ENCODE measurements around the gene SPATA45. TPM values are rescaled to one million over a fixed set of nuclear protein-coding genes. Genes with fewer than 3 reads are reported as not detected.
A peak's percentile ranks its signal among the peaks of the same experiment; 100 is the strongest.
"Not testable (repeated sequence)": the region's sequence is repeated elsewhere in the genome, so short reads cannot be mapped to it uniquely, and the experiment has no call there.

SPATA45 gene
- total RNA-seq, 3 donors from 2014 or later (not counting 1 experiment from before 2014, with no cell fraction given): 0.80 TPM; not detected in 2

DNA sequence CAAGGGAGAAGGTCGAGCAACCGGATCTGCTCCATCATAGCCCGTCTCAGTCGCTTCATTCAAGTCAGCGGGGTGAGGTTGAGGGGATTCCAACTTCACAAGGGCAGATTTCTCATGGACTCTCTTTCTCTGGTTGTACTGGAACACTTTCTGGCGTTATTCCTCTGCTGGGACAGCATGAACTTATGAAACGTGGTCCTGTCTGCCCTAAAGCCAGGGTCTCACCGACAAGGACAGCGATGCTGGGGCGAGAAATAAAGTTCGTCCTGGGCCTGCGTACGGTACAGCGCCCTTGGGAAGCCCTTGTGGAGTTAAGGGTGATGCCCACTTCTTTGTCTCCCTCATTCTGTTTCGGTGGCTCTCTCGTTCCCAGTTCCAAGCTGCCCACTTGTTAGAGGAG lies 9.3 kb upstream of the SPATA45 start:
- ATAC-seq: no peak
- intact Hi-C loops (cut with micrococcal nuclease): loop anchor here (5.0 kb wide), 1 partner anchor 64 kb away; the partner anchor contains the start of genes NSL1 and TATDN3
- no peaks in the 10 kb centered on the region for H3K36me3 Mint-ChIP-seq
- Histone ChIP-seq H3K4me1 (ENCODE audit: control insufficient read depth, insufficient read depth, low read length) (peaks cover 26% of the 10 kb centered on the region), H3K27me3 (ENCODE audit: control insufficient read depth, insufficient read depth, low read length) (no peaks in the 10 kb centered on the region), H3K4me3 (ENCODE audit: low read length) (no peak overlapping the region), H3K27ac (ENCODE audit: low read length) (no peak overlapping the region), H3K9me3 (ENCODE audit: control insufficient read depth, insufficient read depth, low read length) (no peaks in the 10 kb centered on the region), H3K36me3 (ENCODE audit: control insufficient read depth, insufficient read depth, low read length) (no peaks in the 10 kb centered on the region)
- peak overlapping the region in 1 of 2 donors; percentile 87 for H3K27ac Mint-ChIP-seq
- peak overlapping the region; percentile 95 for H3K4me3 Mint-ChIP-seq
- peaks cover 10 to 26% of the 10 kb centered on the region in 2 donors for H3K4me1 Mint-ChIP-seq
- no peak for TF ChIP-seq CTCF (IDR thresholded peaks at IDR 0.05)
- no peaks in the 10 kb centered on the region for H3K9me3 Mint-ChIP-seq
- no peaks in the 10 kb centered on the region for H3K27me3 Mint-ChIP-seq (ENCODE audit: low read depth in 2 of 2)
- DNase-seq: no peak
- WGBS (ENCODE audit: insufficient coverage): 98% methylated on average over 16 of the region's 16 CpGs

GRCh38 chr1:212853658-212854057 lies 6.2 kb upstream of the SPATA45 start:
- Mint-ChIP-seq H3K27ac (no peak overlapping the region), H3K4me3 (no peak overlapping the region), H3K9me3 (no peaks in the 10 kb centered on the region), H3K27me3 (ENCODE audit: low read depth in 2 of 2) (no peaks in the 10 kb centered on the region), H3K36me3 (no peaks in the 10 kb centered on the region), H3K4me1 (peaks cover 10 to 17% of the 10 kb centered on the region in 2 donors)
- H3K27ac ChIP-seq (ENCODE audit: low read length): no peak overlapping the region
- no peak for DNase-seq
- WGBS (ENCODE audit: insufficient coverage): 99% methylated on average over 3 of the region's 5 CpGs
- TF ChIP-seq CTCF (IDR thresholded peaks at IDR 0.05): no peak
- H3K27me3 ChIP-seq (ENCODE audit: control insufficient read depth, insufficient read depth, low read length): no peaks in the 10 kb centered on the region
- H3K9me3 ChIP-seq (ENCODE audit: control insufficient read depth, insufficient read depth, low read length): no peaks in the 10 kb centered on the region
- H3K36me3 ChIP-seq (ENCODE audit: control insufficient read depth, insufficient read depth, low read length): no peaks in the 10 kb centered on the region
- H3K4me1 ChIP-seq (ENCODE audit: control insufficient read depth, insufficient read depth, low read length): peaks cover 11% of the 10 kb centered on the region
- intact Hi-C loops (cut with micrococcal nuclease): no loop called here
- ATAC-seq: no peak
- no peak overlapping the region for H3K4me3 ChIP-seq (ENCODE audit: low read length)

DNA sequence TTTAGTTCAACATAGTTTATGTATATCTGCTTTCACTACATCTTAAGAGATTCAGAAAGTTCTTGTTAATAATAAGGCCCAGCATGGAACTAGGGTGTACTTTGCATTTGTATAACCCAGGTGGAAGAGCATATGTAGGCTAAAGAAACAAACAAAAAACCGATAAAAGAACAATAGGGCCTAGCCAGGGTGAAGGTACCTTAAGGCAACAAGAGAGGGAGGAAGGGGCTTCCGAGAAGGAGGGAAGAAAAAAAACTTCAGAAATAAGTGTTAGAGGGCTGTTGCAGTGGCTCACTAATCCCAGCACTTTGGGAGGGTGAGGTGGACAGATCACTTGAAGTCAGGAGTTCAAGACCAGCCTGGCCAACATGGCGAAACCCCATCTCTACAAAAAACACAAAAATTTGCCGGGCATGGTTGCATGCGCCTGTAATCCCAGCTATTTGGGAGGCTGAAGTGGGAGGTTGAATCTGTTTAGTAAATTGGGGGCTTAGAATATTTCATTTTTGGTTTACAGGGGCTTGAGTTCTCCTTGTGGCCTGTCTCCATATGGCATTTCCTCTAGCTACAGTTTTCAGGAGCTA lies 4.7 kb upstream of the SPATA45 start:
- no peak for ATAC-seq
- peaks cover 5 to 9% of the 10 kb centered on the region in 2 donors for H3K4me1 Mint-ChIP-seq
- intact Hi-C loops (cut with micrococcal nuclease): no loop called here
- Histone ChIP-seq H3K36me3 (ENCODE audit: control insufficient read depth, insufficient read depth, low read length) (no peaks in the 10 kb centered on the region), H3K9me3 (ENCODE audit: control insufficient read depth, insufficient read depth, low read length) (no peaks in the 10 kb centered on the region), H3K27me3 (ENCODE audit: control insufficient read depth, insufficient read depth, low read length) (no peaks in the 10 kb centered on the region), H3K27ac (ENCODE audit: low read length) (no peak overlapping the region), H3K4me3 (ENCODE audit: low read length) (no peak overlapping the region), H3K4me1 (ENCODE audit: control insufficient read depth, insufficient read depth, low read length) (peaks cover 6% of the 10 kb centered on the region)
- no peaks in the 10 kb centered on the region for H3K27me3 Mint-ChIP-seq (ENCODE audit: low read depth in 2 of 2)
- TF ChIP-seq CTCF (IDR thresholded peaks at IDR 0.05): no peak
- WGBS (ENCODE audit: insufficient coverage): over 99% methylated on average over 4 of the region's 5 CpGs
- no peaks in the 10 kb centered on the region for H3K36me3 Mint-ChIP-seq
- H3K4me3 Mint-ChIP-seq: no peak overlapping the region
- no peak for DNase-seq
- no peaks in the 10 kb centered on the region for H3K9me3 Mint-ChIP-seq
- H3K27ac Mint-ChIP-seq: no peak overlapping the region

- H3K27ac ChIP-seq (ENCODE audit: low read length); H3K27me3 Mint-ChIP-seq (ENCODE audit: low read depth in 2 of 2); DNase-seq; intact Hi-C loops (cut with micrococcal nuclease); H3K27me3 ChIP-seq (ENCODE audit: control insufficient read depth, insufficient read depth, low read length); H3K36me3 ChIP-seq (ENCODE audit: control insufficient read depth, insufficient read depth, low read length); H3K36me3 Mint-ChIP-seq; H3K27ac Mint-ChIP-seq; H3K4me3 ChIP-seq (ENCODE audit: low read length); H3K9me3 ChIP-seq (ENCODE audit: control insufficient read depth, insufficient read depth, low read length); ATAC-seq; H3K9me3 Mint-ChIP-seq; H3K4me3 Mint-ChIP-seq; H3K4me1 Mint-ChIP-seq; H3K4me1 ChIP-seq (ENCODE audit: control insufficient read depth, insufficient read depth, low read length): not testable (repeated sequence)
- WGBS (ENCODE audit: insufficient coverage): 64% methylated on average over 3 of the region's 3 CpGs
Observed at GRCh38 chr1:212844521-212844920, 2.9 kb downstream of the SPATA45 start.
